IPS-15b (cell line): Measurements from ENCODE around the gene EGLN1.

Experiments used
- H3K27me3 ChIP-seq: one replicate; pipeline ENCODE4 v1.6.1; 2013; ENCODE audit warnings: low read length; ENCODE audit not compliant: control insufficient read depth, insufficient read depth
- H3K36me3 ChIP-seq: one replicate; pipeline ENCODE4 v1.6.1; 2013; ENCODE audit warnings: low read length; ENCODE audit not compliant: control insufficient read depth, insufficient read depth
- H3K4me1 ChIP-seq: one replicate; pipeline ENCODE4 v1.6.1; 2013; ENCODE audit warnings: mild to moderate bottlenecking, low read length; ENCODE audit not compliant: control insufficient read depth, insufficient read depth
- H3K4me3 ChIP-seq: one replicate; pipeline ENCODE4 v1.5.1; 2013; ENCODE audit warnings: low read depth, low read length
- H3K9ac ChIP-seq: one replicate; pipeline ENCODE4 v1.6.1; 2013; ENCODE audit warnings: low read depth, mild to moderate bottlenecking, low read length
- H3K9me3 ChIP-seq: one replicate; pipeline ENCODE4 v1.6.1; 2013; ENCODE audit warnings: mild to moderate bottlenecking, low read length; ENCODE audit not compliant: control insufficient read depth, insufficient read depth

EGLN1 gene

GRCh38 chr1:231374394-231374793, 47.7 kb downstream of the EGLN1 start:
- H3K9ac ChIP-seq, result no peak overlapping the region
- no peaks in the 10 kb centered on the region for H3K4me1 ChIP-seq
- H3K36me3 ChIP-seq, result no peaks in the 10 kb centered on the region

GRCh38 chr1:231372501-231372900, 49.6 kb downstream of the EGLN1 start:
- H3K9ac ChIP-seq, result no peak overlapping the region
- no peaks in the 10 kb centered on the region for H3K36me3 ChIP-seq
- no peak overlapping the region for H3K4me3 ChIP-seq
- no peaks in the 10 kb centered on the region for H3K27me3 ChIP-seq
- H3K9me3 ChIP-seq, result no peaks in the 10 kb centered on the region
- no peaks in the 10 kb centered on the region for H3K4me1 ChIP-seq

More at GRCh38 chr1:231374394-231374793, 47.7 kb downstream of the EGLN1 start:
- no peaks in the 10 kb centered on the region for H3K27me3 ChIP-seq
- H3K9me3 ChIP-seq, result no peaks in the 10 kb centered on the region
- no peak overlapping the region for H3K4me3 ChIP-seq

GRCh38 chr1:231369282-231369681, 52.8 kb downstream of the EGLN1 start:
- H3K4me1 ChIP-seq, result no peaks in the 10 kb centered on the region
- H3K9me3 ChIP-seq, result no peaks in the 10 kb centered on the region
- no peak overlapping the region for H3K9ac ChIP-seq
- no peak overlapping the region for H3K4me3 ChIP-seq
- no peaks in the 10 kb centered on the region for H3K36me3 ChIP-seq
- H3K27me3 ChIP-seq, result no peaks in the 10 kb centered on the region

GRCh38 chr1:231364192-231364591, 57.9 kb downstream of the EGLN1 start:
- no peaks in the 10 kb centered on the region for H3K4me1 ChIP-seq
- no peaks in the 10 kb centered on the region for H3K36me3 ChIP-seq
- no peaks in the 10 kb centered on the region for H3K27me3 ChIP-seq

GRCh38 chr1:231363624-231364023, 58.5 kb downstream of the EGLN1 start:
- H3K27me3 ChIP-seq, result no peaks in the 10 kb centered on the region
- H3K9ac ChIP-seq, result no peak overlapping the region
- H3K36me3 ChIP-seq, result no peaks in the 10 kb centered on the region
- H3K9me3 ChIP-seq, result no peaks in the 10 kb centered on the region
- no peaks in the 10 kb centered on the region for H3K4me1 ChIP-seq
- H3K4me3 ChIP-seq, result no peak overlapping the region

More at GRCh38 chr1:231364192-231364591, 57.9 kb downstream of the EGLN1 start:
- H3K4me3 ChIP-seq, result no peak overlapping the region
- no peaks in the 10 kb centered on the region for H3K9me3 ChIP-seq
- H3K9ac ChIP-seq, result no peak overlapping the region

GRCh38 chr1:231362325-231362724, 59.8 kb downstream of the EGLN1 start:
- Histone ChIP-seq H3K27me3 (no peaks in the 10 kb centered on the region), H3K4me3 (no peak overlapping the region), H3K9ac (no peak overlapping the region), H3K4me1 (no peaks in the 10 kb centered on the region), H3K36me3 (no peaks in the 10 kb centered on the region), H3K9me3 (no peaks in the 10 kb centered on the region)

- Histone ChIP-seq H3K27me3 (no peaks in the 10 kb centered on the region), H3K4me3 (no peak overlapping the region), H3K9me3 (no peaks in the 10 kb centered on the region), H3K4me1 (no peaks in the 10 kb centered on the region), H3K36me3 (no peaks in the 10 kb centered on the region), H3K9ac (no peak overlapping the region)
Measured at GRCh38 chr1:231359113-231359512, 63.0 kb downstream of the EGLN1 start.

- Histone ChIP-seq H3K4me3 (no peak overlapping the region), H3K9me3 (no peaks in the 10 kb centered on the region), H3K27me3 (no peaks in the 10 kb centered on the region)
Measured at GRCh38 chr1:231357831-231358354, 64.2 kb downstream of the EGLN1 start.

GRCh38 chr1:231357187-231357772, 64.8 kb downstream of the EGLN1 start:
- no peaks in the 10 kb centered on the region for H3K9me3 ChIP-seq
- H3K4me3 ChIP-seq, result no peak overlapping the region
- H3K36me3 ChIP-seq, result no peaks in the 10 kb centered on the region
- H3K4me1 ChIP-seq, result no peaks in the 10 kb centered on the region
- H3K27me3 ChIP-seq, result no peaks in the 10 kb centered on the region
- no peak overlapping the region for H3K9ac ChIP-seq

More at GRCh38 chr1:231357831-231358354, 64.2 kb downstream of the EGLN1 start:
- Histone ChIP-seq H3K9ac (no peak overlapping the region), H3K36me3 (no peaks in the 10 kb centered on the region), H3K4me1 (no peaks in the 10 kb centered on the region)

- Histone ChIP-seq H3K9ac (no peak overlapping the region), H3K36me3 (no peaks in the 10 kb centered on the region), H3K4me3 (no peak overlapping the region), H3K4me1 (no peaks in the 10 kb centered on the region), H3K27me3 (no peaks in the 10 kb centered on the region), H3K9me3 (no peaks in the 10 kb centered on the region)
Measured at GRCh38 chr1:231355171-231355570, 66.9 kb downstream of the EGLN1 start.

- H3K4me3 ChIP-seq, result no peak overlapping the region
- no peaks in the 10 kb centered on the region for H3K27me3 ChIP-seq
Measured at GRCh38 chr1:231354330-231355020, 67.6 kb downstream of the EGLN1 start.

GRCh38 chr1:231353086-231353485, 69.0 kb downstream of the EGLN1 start:
- Histone ChIP-seq H3K9me3 (no peaks in the 10 kb centered on the region), H3K36me3 (no peaks in the 10 kb centered on the region), H3K4me3 (no peak overlapping the region), H3K27me3 (no peaks in the 10 kb centered on the region), H3K4me1 (no peaks in the 10 kb centered on the region), H3K9ac (no peak overlapping the region)

More at GRCh38 chr1:231354330-231355020, 67.6 kb downstream of the EGLN1 start:
- no peaks in the 10 kb centered on the region for H3K9me3 ChIP-seq
- no peaks in the 10 kb centered on the region for H3K4me1 ChIP-seq
- no peak overlapping the region for H3K9ac ChIP-seq
- no peaks in the 10 kb centered on the region for H3K36me3 ChIP-seq
